ENCODE results near the gene MSI2.
A peak's percentile ranks its signal among the peaks of the same experiment; 100 is the strongest.

Gene MSI2

GRCh38 chr17:57316361-57316760 is 60.0 kb downstream of the MSI2 start:
- H2BK5ac ChIP-seq (ENCODE audit: low read depth, low read length, poor library complexity) = no peak overlapping the region
- no peak overlapping the region for H2BK120ac ChIP-seq (ENCODE audit: insufficient read depth, low read length, poor library complexity)
- H3K79me2 ChIP-seq (ENCODE audit: control insufficient read depth, insufficient read depth, low read length, poor library complexity) = no peaks in the 10 kb centered on the region
- no peak overlapping the region for H2BK12ac ChIP-seq (ENCODE audit: low read length)
- H2AFZ ChIP-seq (ENCODE audit: insufficient read depth, low read length, poor library complexity) = no peak overlapping the region
- no peak overlapping the region for H3K4ac ChIP-seq (ENCODE audit: low read depth, low read length)
- no CpG with 5 or more reads among the region's 5 CpGs for WGBS (ENCODE audit: extremely low coverage, insufficient coverage, insufficient read length)
- H3K23ac ChIP-seq (ENCODE audit: low read length) = no peak overlapping the region
- no peaks in the 10 kb centered on the region for H3K9me3 ChIP-seq (ENCODE audit: insufficient read depth, low read depth, low read length)
- no peak overlapping the region for H3K4me3 ChIP-seq (ENCODE audit: low read depth, low read length)
- peaks cover 6% of the 10 kb centered on the region in 2 experiments for H3K4me1 ChIP-seq (ENCODE audit: control insufficient read depth in 1 of 2, insufficient read depth in 2 of 2, low read length in 2 of 2)
- H3K14ac ChIP-seq (ENCODE audit: low read length) = no peak overlapping the region
- no peak for DNase-seq
- no peak overlapping the region for H3K9ac ChIP-seq (ENCODE audit: low read length)
- H3K27ac ChIP-seq (ENCODE audit: low read depth, low read length) = no peak overlapping the region
- H3K18ac ChIP-seq (ENCODE audit: low read length) = no peak overlapping the region
- H3K4me2 ChIP-seq (ENCODE audit: low read length) = no peak overlapping the region
- no peaks in the 10 kb centered on the region for H3K27me3 ChIP-seq (ENCODE audit: insufficient read depth, low read length)
- no peak overlapping the region for H4K12ac ChIP-seq (ENCODE audit: low read depth, low read length)
- no peak overlapping the region for H4K91ac ChIP-seq (ENCODE audit: low read depth, low read length)
- peaks cover 7 to 13% of the 10 kb centered on the region in 2 experiments for H3K36me3 ChIP-seq (ENCODE audit: control insufficient read depth in 1 of 2, insufficient read depth in 2 of 2, low read length in 2 of 2)
- no peaks in the 10 kb centered on the region for H3K79me1 ChIP-seq (ENCODE audit: low read length)
- no peak overlapping the region for H4K8ac ChIP-seq (ENCODE audit: low read depth, low read length)
- H2AK5ac ChIP-seq (ENCODE audit: low read length) = no peak overlapping the region

- no peak for DNase-seq
- peak overlapping the region; percentile 22 for H3K23ac ChIP-seq (ENCODE audit: low read length)
- no peak overlapping the region for H4K91ac ChIP-seq (ENCODE audit: low read depth, low read length)
- no peak overlapping the region for H2BK120ac ChIP-seq (ENCODE audit: insufficient read depth, low read length, poor library complexity)
- H3K79me2 ChIP-seq (ENCODE audit: control insufficient read depth, insufficient read depth, low read length, poor library complexity) = no peaks in the 10 kb centered on the region
- no peaks in the 10 kb centered on the region for H3K27me3 ChIP-seq (ENCODE audit: insufficient read depth, low read length)
- H3K4ac ChIP-seq (ENCODE audit: low read depth, low read length) = no peak overlapping the region
- H3K4me1 ChIP-seq (ENCODE audit: control insufficient read depth in 1 of 2, insufficient read depth in 2 of 2, low read length in 2 of 2) = peaks cover 6% of the 10 kb centered on the region in 2 experiments
- H2AK5ac ChIP-seq (ENCODE audit: low read length) = no peak overlapping the region
- H3K9me3 ChIP-seq (ENCODE audit: insufficient read depth, low read depth, low read length) = no peaks in the 10 kb centered on the region
- H3K4me3 ChIP-seq (ENCODE audit: low read depth, low read length) = no peak overlapping the region
- H3K27ac ChIP-seq (ENCODE audit: low read depth, low read length) = no peak overlapping the region
- H3K9ac ChIP-seq (ENCODE audit: low read length) = no peak overlapping the region
- H2AFZ ChIP-seq (ENCODE audit: insufficient read depth, low read length, poor library complexity) = no peak overlapping the region
- H3K36me3 ChIP-seq (ENCODE audit: control insufficient read depth in 1 of 2, insufficient read depth in 2 of 2, low read length in 2 of 2) = peaks cover 7 to 10% of the 10 kb centered on the region in 2 experiments
- no peak overlapping the region for H3K14ac ChIP-seq (ENCODE audit: low read length)
- no peak overlapping the region for H2BK12ac ChIP-seq (ENCODE audit: low read length)
- no peak overlapping the region for H3K18ac ChIP-seq (ENCODE audit: low read length)
- no CpG with 5 or more reads among the region's 3 CpGs for WGBS (ENCODE audit: extremely low coverage, insufficient coverage, insufficient read length)
- H4K8ac ChIP-seq (ENCODE audit: low read depth, low read length) = no peak overlapping the region
- H3K79me1 ChIP-seq (ENCODE audit: low read length) = no peaks in the 10 kb centered on the region
- H2BK5ac ChIP-seq (ENCODE audit: low read depth, low read length, poor library complexity) = no peak overlapping the region
- H3K4me2 ChIP-seq (ENCODE audit: low read length) = no peak overlapping the region
- H4K12ac ChIP-seq (ENCODE audit: low read depth, low read length) = no peak overlapping the region
Measured at GRCh38 chr17:57317079-57317478, 60.8 kb downstream of the MSI2 start.

- H2BK12ac ChIP-seq (ENCODE audit: low read length) = no peak overlapping the region
- H4K12ac ChIP-seq (ENCODE audit: low read depth, low read length) = peak overlapping the region; percentile 12
- H3K23ac ChIP-seq (ENCODE audit: low read length) = no peak overlapping the region
- H3K18ac ChIP-seq (ENCODE audit: low read length) = no peak overlapping the region
- H3K9me3 ChIP-seq (ENCODE audit: insufficient read depth, low read depth, low read length) = no peaks in the 10 kb centered on the region
- H3K14ac ChIP-seq (ENCODE audit: low read length) = no peak overlapping the region
- H3K4me2 ChIP-seq (ENCODE audit: low read length) = no peak overlapping the region
- DNase-seq = no peak
- no peaks in the 10 kb centered on the region for H3K27me3 ChIP-seq (ENCODE audit: insufficient read depth, low read length)
- H4K8ac ChIP-seq (ENCODE audit: low read depth, low read length) = no peak overlapping the region
- WGBS (ENCODE audit: extremely low coverage, insufficient coverage, insufficient read length) = no CpG with 5 or more reads among the region's 6 CpGs
- no peak overlapping the region for H2BK5ac ChIP-seq (ENCODE audit: low read depth, low read length, poor library complexity)
- H4K91ac ChIP-seq (ENCODE audit: low read depth, low read length) = no peak overlapping the region
- no peak overlapping the region for H3K9ac ChIP-seq (ENCODE audit: low read length)
- no peak overlapping the region for H3K27ac ChIP-seq (ENCODE audit: low read depth, low read length)
- H2AFZ ChIP-seq (ENCODE audit: insufficient read depth, low read length, poor library complexity) = no peak overlapping the region
- no peak overlapping the region for H3K4ac ChIP-seq (ENCODE audit: low read depth, low read length)
- no peak overlapping the region for H2BK120ac ChIP-seq (ENCODE audit: insufficient read depth, low read length, poor library complexity)
- H3K36me3 ChIP-seq (ENCODE audit: control insufficient read depth in 1 of 2, insufficient read depth in 2 of 2, low read length in 2 of 2) = peaks cover 10 to 14% of the 10 kb centered on the region in 2 experiments
- H2AK5ac ChIP-seq (ENCODE audit: low read length) = no peak overlapping the region
- peaks cover 6% of the 10 kb centered on the region in 2 experiments for H3K4me1 ChIP-seq (ENCODE audit: control insufficient read depth in 1 of 2, insufficient read depth in 2 of 2, low read length in 2 of 2)
- no peaks in the 10 kb centered on the region for H3K79me1 ChIP-seq (ENCODE audit: low read length)
- H3K4me3 ChIP-seq (ENCODE audit: low read depth, low read length) = no peak overlapping the region
- no peaks in the 10 kb centered on the region for H3K79me2 ChIP-seq (ENCODE audit: control insufficient read depth, insufficient read depth, low read length, poor library complexity)
Measured at GRCh38 chr17:57318913-57319312, 62.6 kb downstream of the MSI2 start.

GRCh38 chr17:57319806-57320205 is 63.5 kb downstream of the MSI2 start:
- Histone ChIP-seq H3K4me2 (ENCODE audit: low read length) (no peak overlapping the region), H4K8ac (ENCODE audit: low read depth, low read length) (no peak overlapping the region), H3K4ac (ENCODE audit: low read depth, low read length) (no peak overlapping the region), H2AFZ (ENCODE audit: insufficient read depth, low read length, poor library complexity) (no peak overlapping the region), H2AK5ac (ENCODE audit: low read length) (no peak overlapping the region), H2BK12ac (ENCODE audit: low read length) (no peak overlapping the region), H3K9me3 (ENCODE audit: insufficient read depth, low read depth, low read length) (no peaks in the 10 kb centered on the region), H3K4me1 (ENCODE audit: control insufficient read depth in 1 of 2, insufficient read depth in 2 of 2, low read length in 2 of 2) (peaks cover 4% of the 10 kb centered on the region in 2 experiments), H4K12ac (ENCODE audit: low read depth, low read length) (no peak overlapping the region), H3K79me2 (ENCODE audit: control insufficient read depth, insufficient read depth, low read length, poor library complexity) (no peaks in the 10 kb centered on the region), H3K4me3 (ENCODE audit: low read depth, low read length) (no peak overlapping the region), H3K18ac (ENCODE audit: low read length) (no peak overlapping the region), H3K23ac (ENCODE audit: low read length) (no peak overlapping the region), H3K27ac (ENCODE audit: low read depth, low read length) (no peak overlapping the region), H2BK5ac (ENCODE audit: low read depth, low read length, poor library complexity) (no peak overlapping the region), H3K79me1 (ENCODE audit: low read length) (no peaks in the 10 kb centered on the region), H3K14ac (ENCODE audit: low read length) (no peak overlapping the region), H4K91ac (ENCODE audit: low read depth, low read length) (no peak overlapping the region), H3K9ac (ENCODE audit: low read length) (no peak overlapping the region), H2BK120ac (ENCODE audit: insufficient read depth, low read length, poor library complexity) (no peak overlapping the region), H3K36me3 (ENCODE audit: control insufficient read depth in 1 of 2, insufficient read depth in 2 of 2, low read length in 2 of 2) (peaks cover 17 to 18% of the 10 kb centered on the region in 2 experiments), H3K27me3 (ENCODE audit: insufficient read depth, low read length) (no peaks in the 10 kb centered on the region)
- no peak for DNase-seq
- no CpG with 5 or more reads among the region's 9 CpGs for WGBS (ENCODE audit: extremely low coverage, insufficient coverage, insufficient read length)
